Stomach (tissue), 4 donors: Measurements from ENCODE around the gene SSTR4.

ENCODE experiments used
- CTCF ChIP-seq, 7 experiments: fragments of 450-650 bp in 4 of 7; fragments of 200-600 bp in 3 of 7; sonication (generic) in 3 of 7; IDR thresholded peaks; one replicate each; pipeline ENCODE4 v1.5.1; 2016 to 2019; ENCODE audit warnings: antibody characterized with exemption in 7 of 7, control low read depth in 2 of 7, mild to moderate bottlenecking in 1 of 7
- EP300 ChIP-seq: sonication (generic); formaldehyde crosslinking; IDR thresholded peaks from one replicate; pipeline ENCODE4 v1.6.1; 2017; ENCODE audit warnings: antibody characterized with exemption
- POLR2A ChIP-seq, 4 donors: fragments of 450-650 bp; IDR thresholded peaks; one replicate each; pipeline ENCODE4 v1.6.1; 2016; ENCODE audit warnings: antibody characterized with exemption in 4 of 4, control low read depth in 2 of 4, mild to moderate bottlenecking in 1 of 4, moderate library complexity in 1 of 4
- POLR2AphosphoS5 ChIP-seq, 3 donors: sonication (generic); formaldehyde crosslinking; IDR thresholded peaks; one replicate each; pipeline ENCODE4 v1.6.1; 2016; ENCODE audit warnings: antibody characterized with exemption in 3 of 3

GRCh38 chr20:23039885-23040508, 4.9 kb downstream of the SSTR4 start:
- TF ChIP-seq POLR2A (IDR thresholded peaks at IDR 0.05) (no peak), POLR2AphosphoS5 (IDR thresholded peaks at IDR 0.05) (no peak), CTCF (IDR thresholded peaks at IDR 0.05) (no peak), EP300 (no peak)
